HepG2 (cell line): Measurements from ENCODE around the gene SYCP2L. TPM values are rescaled to one million over a fixed set of nuclear protein-coding genes. Genes with fewer than 3 reads are reported as not detected.

Experiments used
- GTF3A ChIP-seq: sonication (generic); formaldehyde crosslinking; conservative IDR thresholded peaks from 2 replicates; pipeline ENCODE4 v1.4.0; 2020; ENCODE audit warnings: mild to moderate bottlenecking, missing genetic modification reagents
- HNF4G ChIP-seq, 2 experiments: sonication (generic) in 1 of 2; formaldehyde crosslinking in 1 of 2; IDR thresholded peaks; 2 replicates each; pipeline versions ENCODE4 v1.4.0 to v1.6.1; 2011 to 2020; ENCODE audit warnings: borderline replicate concordance in 2 of 2, low read depth in 2 of 2, mild to moderate bottlenecking in 2 of 2, low read length in 1 of 2, missing genetic modification reagents in 1 of 2, moderate library complexity in 1 of 2
- NR2F2 ChIP-seq: IDR thresholded peaks from 2 replicates; pipeline ENCODE4 v1.6.1; 2012; ENCODE audit warnings: low read depth, inconsistent platforms, borderline replicate concordance
- ZNF432 ChIP-seq: sonication (generic); formaldehyde crosslinking; IDR thresholded peaks from 2 replicates; pipeline ENCODE4 v1.5.0; 2020; ENCODE audit warnings: missing genetic modification reagents, mild to moderate bottlenecking, borderline replicate concordance
- polyA plus RNA-seq, 8 experiments: library from polyadenylated mRNA; depleted of rRNA in 3 of 8; stranded (reverse) in 7 of 8; unstranded in 1 of 8; fragments of >200 nt; fragmentation: Illumina TruSeq in 4 of 8; extraction: Trizol in 4 of 8; gene quantifications; 2 replicates each; pipeline versions ENCODE4 v1.2.1 to v1.2.3, GENCODE V29; 2011 to 2016; ENCODE audit warnings: low read depth in 4 of 8, missing spikeins in 1 of 8, mixed read lengths in 1 of 8; ENCODE audit not compliant: insufficient read depth in 1 of 8
- total RNA-seq, 5 experiments: library from RNA; depleted of rRNA; stranded (reverse); fragments of >200 nt; fragmentation: Illumina TruSeq; extraction: Trizol; gene quantifications; 2 replicates each; pipeline ENCODE4 v1.2.3, GENCODE V29; 2016; ENCODE audit warnings: low read depth in 1 of 5
- TF ChIP-seq, protein P1 (sequence below): sonication (generic); formaldehyde crosslinking; IDR thresholded peaks from 2 replicates; pipeline ENCODE4 v1.5.0; 2020; ENCODE audit warnings: mild to moderate bottlenecking, missing genetic modification reagents, borderline replicate concordance

SYCP2L gene
- total and polyA plus RNA-seq, 2 of the 13 experiments (the other 11 are each of a cell fraction or from before 2014, with no cell fraction given), result 0.22 to 0.54 TPM

DNA sequence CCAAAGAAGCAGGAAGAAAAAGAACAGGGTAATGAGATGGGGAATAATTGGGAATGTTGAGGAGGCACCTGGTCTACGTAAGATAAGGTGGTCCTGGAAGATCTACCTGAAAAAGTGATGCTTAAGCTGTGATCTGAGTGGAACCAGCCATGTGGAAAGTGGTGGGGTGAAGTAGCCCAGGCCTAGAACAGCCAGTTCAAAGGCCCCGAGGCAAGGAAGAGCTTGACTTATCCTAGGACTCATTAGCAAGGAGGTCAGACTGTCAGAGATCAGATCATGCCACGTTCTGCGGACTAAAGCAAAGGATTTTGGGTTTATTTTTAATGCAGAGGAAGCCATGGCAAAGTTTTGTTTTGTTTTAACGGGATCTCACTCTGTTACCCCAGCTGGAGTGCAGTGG lies 5.1 kb downstream of the SYCP2L start (continued):
- TF ChIP-seq, protein P1, sequence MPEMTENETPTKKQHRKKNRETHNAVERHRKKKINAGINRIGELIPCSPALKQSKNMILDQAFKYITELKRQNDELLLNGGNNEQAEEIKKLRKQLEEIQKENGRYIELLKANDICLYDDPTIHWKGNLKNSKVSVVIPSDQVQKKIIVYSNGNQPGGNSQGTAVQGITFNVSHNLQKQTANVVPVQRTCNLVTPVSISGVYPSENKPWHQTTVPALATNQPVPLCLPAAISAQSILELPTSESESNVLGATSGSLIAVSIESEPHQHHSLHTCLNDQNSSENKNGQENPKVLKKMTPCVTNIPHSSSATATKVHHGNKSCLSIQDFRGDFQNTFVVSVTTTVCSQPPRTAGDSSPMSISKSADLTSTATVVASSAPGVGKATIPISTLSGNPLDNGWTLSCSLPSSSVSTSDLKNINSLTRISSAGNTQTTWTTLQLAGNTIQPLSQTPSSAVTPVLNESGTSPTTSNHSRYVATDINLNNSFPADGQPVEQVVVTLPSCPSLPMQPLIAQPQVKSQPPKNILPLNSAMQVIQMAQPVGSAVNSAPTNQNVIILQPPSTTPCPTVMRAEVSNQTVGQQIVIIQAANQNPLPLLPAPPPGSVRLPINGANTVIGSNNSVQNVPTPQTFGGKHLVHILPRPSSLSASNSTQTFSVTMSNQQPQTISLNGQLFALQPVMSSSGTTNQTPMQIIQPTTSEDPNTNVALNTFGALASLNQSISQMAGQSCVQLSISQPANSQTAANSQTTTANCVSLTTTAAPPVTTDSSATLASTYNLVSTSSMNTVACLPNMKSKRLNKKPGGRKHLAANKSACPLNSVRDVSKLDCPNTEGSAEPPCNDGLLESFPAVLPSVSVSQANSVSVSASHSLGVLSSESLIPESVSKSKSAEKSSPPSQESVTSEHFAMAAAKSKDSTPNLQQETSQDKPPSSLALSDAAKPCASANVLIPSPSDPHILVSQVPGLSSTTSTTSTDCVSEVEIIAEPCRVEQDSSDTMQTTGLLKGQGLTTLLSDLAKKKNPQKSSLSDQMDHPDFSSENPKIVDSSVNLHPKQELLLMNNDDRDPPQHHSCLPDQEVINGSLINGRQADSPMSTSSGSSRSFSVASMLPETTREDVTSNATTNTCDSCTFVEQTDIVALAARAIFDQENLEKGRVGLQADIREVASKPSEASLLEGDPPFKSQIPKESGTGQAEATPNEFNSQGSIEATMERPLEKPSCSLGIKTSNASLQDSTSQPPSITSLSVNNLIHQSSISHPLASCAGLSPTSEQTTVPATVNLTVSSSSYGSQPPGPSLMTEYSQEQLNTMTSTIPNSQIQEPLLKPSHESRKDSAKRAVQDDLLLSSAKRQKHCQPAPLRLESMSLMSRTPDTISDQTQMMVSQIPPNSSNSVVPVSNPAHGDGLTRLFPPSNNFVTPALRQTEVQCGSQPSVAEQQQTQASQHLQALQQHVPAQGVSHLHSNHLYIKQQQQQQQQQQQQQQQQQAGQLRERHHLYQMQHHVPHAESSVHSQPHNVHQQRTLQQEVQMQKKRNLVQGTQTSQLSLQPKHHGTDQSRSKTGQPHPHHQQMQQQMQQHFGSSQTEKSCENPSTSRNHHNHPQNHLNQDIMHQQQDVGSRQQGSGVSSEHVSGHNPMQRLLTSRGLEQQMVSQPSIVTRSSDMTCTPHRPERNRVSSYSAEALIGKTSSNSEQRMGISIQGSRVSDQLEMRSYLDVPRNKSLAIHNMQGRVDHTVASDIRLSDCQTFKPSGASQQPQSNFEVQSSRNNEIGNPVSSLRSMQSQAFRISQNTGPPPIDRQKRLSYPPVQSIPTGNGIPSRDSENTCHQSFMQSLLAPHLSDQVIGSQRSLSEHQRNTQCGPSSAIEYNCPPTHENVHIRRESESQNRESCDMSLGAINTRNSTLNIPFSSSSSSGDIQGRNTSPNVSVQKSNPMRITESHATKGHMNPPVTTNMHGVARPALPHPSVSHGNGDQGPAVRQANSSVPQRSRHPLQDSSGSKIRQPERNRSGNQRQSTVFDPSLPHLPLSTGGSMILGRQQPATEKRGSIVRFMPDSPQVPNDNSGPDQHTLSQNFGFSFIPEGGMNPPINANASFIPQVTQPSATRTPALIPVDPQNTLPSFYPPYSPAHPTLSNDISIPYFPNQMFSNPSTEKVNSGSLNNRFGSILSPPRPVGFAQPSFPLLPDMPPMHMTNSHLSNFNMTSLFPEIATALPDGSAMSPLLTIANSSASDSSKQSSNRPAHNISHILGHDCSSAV (CRISPR knock-in tag), result no peak
- TF ChIP-seq HNF4G (IDR thresholded peaks at IDR 0.05; ENCODE audit: borderline replicate concordance, low read depth, low read length), result no peak
- no peak for TF ChIP-seq HNF4G (CRISPR knock-in tag; IDR thresholded peaks at IDR 0.05; ENCODE audit: borderline replicate concordance, low read depth)
- no peak for TF ChIP-seq NR2F2
- TF ChIP-seq GTF3A (CRISPR knock-in tag), result no peak
- no peak for TF ChIP-seq ZNF432
